Nephron (organoid): ENCODE measurements around the gene RBP5.
A peak's percentile ranks its signal among the peaks of the same experiment; 100 is the strongest.

Source experiments
- H3K27ac Mint-ChIP-seq, 3 experiments: 2 replicates each; pipeline ENCODE4 v1.8.0; 2020; ENCODE audit warnings: mixed read lengths in 3 of 3, mild to moderate bottlenecking in 2 of 3, moderate library complexity in 1 of 3
- H3K27me3 Mint-ChIP-seq: 2 replicates; pipeline ENCODE4 v1.8.0; 2021; ENCODE audit warnings: low read depth, mild to moderate bottlenecking, moderate library complexity, mixed read lengths
- H3K36me3 Mint-ChIP-seq: 2 replicates; pipeline ENCODE4 v1.8.0; 2020; ENCODE audit warnings: low read depth, mixed read lengths
- H3K4me1 Mint-ChIP-seq: 2 replicates; pipeline ENCODE4 v1.8.0; 2020; ENCODE audit warnings: mixed read lengths
- H3K4me3 Mint-ChIP-seq, 3 experiments: 2 replicates each; pipeline ENCODE4 v1.8.0; 2020; ENCODE audit warnings: mild to moderate bottlenecking in 3 of 3, mixed read lengths in 3 of 3, moderate library complexity in 2 of 3
- H3K9me3 Mint-ChIP-seq: 2 replicates; pipeline ENCODE4 v1.8.0; 2020; ENCODE audit warnings: mixed read lengths
- TF ChIP-seq, protein P1 (sequence below), 3 experiments: fragments of 200-600 bp; sonication (generic); IDR thresholded peaks; one replicate each; pipeline ENCODE4 v1.5.0; 2021; ENCODE audit warnings: antibody characterized with exemption in 3 of 3; ENCODE audit not compliant: unreplicated experiment in 3 of 3

RBP5 gene

DNA sequence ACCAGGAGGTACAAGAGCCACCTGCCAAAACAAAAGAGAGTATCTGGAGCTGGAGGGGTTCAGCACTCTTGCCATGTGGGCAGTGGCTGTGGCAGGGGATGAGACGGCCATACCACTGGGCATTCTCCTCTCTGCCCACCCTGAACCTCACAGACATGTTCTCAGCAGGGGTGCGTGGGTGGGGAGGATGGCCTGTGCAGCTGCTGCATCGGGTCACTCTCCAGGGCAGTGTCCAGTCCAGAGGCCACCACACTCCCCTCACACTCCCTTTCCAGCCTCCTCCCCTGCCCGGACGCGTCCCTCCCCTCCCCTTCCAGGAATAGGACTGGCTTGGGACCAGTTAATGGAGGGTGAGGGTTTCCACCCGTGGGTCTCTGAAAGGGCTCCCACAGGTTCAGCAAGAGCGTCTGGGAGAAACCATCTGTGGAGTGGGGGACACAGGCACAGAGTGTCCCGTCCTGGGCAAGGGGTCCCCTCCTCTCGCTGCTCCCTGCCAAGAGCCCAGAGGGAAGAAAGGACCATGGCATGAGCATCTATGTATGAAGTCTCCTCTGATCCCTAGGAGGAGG is 36.9 kb downstream of the RBP5 start:
- Mint-ChIP-seq H3K27ac (peak overlapping the region; percentile 82 to 93 (median 93)), H3K36me3 (no peaks in the 10 kb centered on the region), H3K4me3 (peak overlapping the region; percentile 84 to 92 (median 90)), H3K9me3 (no peaks in the 10 kb centered on the region), H3K4me1 (peaks cover 14% of the 10 kb centered on the region), H3K27me3 (peaks cover 3% of the 10 kb centered on the region)
- TF ChIP-seq, protein P1, sequence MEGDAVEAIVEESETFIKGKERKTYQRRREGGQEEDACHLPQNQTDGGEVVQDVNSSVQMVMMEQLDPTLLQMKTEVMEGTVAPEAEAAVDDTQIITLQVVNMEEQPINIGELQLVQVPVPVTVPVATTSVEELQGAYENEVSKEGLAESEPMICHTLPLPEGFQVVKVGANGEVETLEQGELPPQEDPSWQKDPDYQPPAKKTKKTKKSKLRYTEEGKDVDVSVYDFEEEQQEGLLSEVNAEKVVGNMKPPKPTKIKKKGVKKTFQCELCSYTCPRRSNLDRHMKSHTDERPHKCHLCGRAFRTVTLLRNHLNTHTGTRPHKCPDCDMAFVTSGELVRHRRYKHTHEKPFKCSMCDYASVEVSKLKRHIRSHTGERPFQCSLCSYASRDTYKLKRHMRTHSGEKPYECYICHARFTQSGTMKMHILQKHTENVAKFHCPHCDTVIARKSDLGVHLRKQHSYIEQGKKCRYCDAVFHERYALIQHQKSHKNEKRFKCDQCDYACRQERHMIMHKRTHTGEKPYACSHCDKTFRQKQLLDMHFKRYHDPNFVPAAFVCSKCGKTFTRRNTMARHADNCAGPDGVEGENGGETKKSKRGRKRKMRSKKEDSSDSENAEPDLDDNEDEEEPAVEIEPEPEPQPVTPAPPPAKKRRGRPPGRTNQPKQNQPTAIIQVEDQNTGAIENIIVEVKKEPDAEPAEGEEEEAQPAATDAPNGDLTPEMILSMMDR (IDR thresholded peaks at IDR 0.05; ENCODE audit: unreplicated experiment in 3 of 3), result no peak

DNA sequence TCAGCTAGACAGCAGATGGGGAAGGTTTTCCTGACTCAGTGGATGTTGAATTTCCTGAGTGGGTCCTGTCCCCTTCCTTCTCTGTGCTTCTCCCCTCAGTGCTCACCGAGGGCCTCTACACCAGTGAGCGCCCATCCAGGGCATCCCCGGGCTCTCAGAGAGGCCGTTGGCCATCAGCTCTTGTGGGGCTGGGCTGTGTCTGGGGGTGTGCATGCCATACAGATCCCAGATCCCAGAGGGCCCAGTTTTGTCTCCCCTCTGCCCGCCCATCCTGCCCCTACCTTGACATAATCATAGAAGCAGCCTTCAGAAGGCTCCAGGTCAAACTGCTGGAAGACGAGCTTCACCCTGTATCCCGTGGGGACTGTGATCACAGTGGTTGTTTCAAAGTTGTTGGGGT is 37.5 kb downstream of the RBP5 start:
- Mint-ChIP-seq H3K27me3 (peaks cover 3% of the 10 kb centered on the region), H3K4me3 (peak overlapping the region; percentile 68 to 92 (median 76)), H3K27ac (peak overlapping the region in 1 of 3 experiments; percentile 51), H3K9me3 (no peaks in the 10 kb centered on the region), H3K36me3 (no peaks in the 10 kb centered on the region), H3K4me1 (peaks cover 14% of the 10 kb centered on the region)
- TF ChIP-seq, protein P1 (IDR thresholded peaks at IDR 0.05; ENCODE audit: unreplicated experiment in 3 of 3), result no peak

DNA sequence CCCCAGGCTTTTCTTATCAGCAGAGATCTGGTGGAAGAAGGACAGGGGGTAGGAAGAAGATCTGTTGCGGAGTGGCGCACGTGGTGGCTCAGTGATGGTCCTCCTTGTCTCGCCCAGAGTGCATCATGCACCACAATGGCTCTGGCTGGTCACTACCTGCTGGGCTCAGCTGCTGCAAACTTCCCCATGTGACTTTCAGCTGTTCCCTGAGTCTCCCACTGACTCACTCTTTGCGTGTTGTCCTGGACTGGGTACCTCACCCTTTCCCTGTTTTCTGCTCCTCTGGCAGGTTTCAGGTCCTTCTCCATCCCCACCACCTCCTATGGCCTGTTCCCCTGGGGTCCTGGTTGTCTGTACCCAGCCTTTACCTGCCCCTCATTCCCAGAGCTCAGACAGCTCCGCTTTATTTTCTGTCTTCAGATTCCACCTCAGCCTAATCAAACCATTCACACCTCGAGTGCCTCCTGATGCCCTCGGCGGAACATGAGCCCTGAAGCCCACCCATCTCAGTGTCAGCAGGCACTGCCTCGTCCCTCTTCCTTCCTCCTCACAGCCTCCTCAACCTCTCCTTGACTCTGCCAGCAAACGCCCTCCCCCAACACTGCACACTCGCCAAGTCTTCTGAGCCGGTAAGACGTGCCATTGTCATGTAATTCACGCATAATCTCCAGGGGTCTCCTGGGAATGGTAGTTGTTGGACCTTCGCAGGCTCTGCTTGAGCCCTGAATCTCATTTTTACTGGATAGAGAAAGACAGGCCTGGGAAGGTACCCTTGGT is 38.3 kb downstream of the RBP5 start:
- H3K36me3 Mint-ChIP-seq, result no peaks in the 10 kb centered on the region
- H3K9me3 Mint-ChIP-seq, result no peaks in the 10 kb centered on the region
- no peak overlapping the region for H3K27ac Mint-ChIP-seq
- peaks cover 3% of the 10 kb centered on the region for H3K27me3 Mint-ChIP-seq
- peak overlapping the region in 1 of 3 experiments; percentile 7 for H3K4me3 Mint-ChIP-seq
- TF ChIP-seq, protein P1 (IDR thresholded peaks at IDR 0.05; ENCODE audit: unreplicated experiment in 3 of 3), result no peak
- H3K4me1 Mint-ChIP-seq, result peaks cover 14% of the 10 kb centered on the region

DNA sequence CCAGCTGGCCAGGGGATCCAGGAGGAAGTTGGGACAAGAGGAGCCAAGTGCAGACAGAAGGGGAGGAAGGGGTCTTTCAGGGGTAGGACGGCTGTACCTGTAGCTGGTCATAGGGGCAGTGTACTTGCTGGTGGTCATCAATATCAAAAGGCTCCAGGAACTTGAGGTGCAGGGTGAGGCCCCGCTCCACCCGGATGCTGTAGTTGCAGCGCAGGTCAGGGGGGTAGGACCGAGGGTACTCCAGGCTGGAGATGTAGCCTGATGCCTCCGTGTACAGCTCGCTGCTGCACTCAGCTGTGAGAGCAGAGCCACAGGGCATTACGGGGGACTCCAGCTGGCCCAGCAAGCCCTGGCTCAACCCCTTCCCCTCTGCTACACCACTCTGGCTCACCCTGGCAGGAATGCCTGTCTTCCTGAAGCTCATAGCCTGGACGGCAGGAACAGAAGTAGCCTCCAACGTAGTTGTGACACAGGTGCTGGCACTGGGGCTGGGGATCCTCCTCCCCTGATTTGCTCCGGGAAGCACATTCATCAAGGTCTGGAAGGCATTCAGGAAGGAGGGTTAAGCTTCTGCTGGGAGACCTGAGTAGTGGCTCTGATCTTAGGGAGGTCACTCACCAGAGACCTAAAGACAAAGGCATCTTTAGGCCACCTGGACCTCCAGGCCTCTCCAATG is 39.4 kb downstream of the RBP5 start:
- H3K27me3 Mint-ChIP-seq, result peaks cover 3% of the 10 kb centered on the region
- H3K4me3 Mint-ChIP-seq, result no peak overlapping the region
- no peak overlapping the region for H3K27ac Mint-ChIP-seq
- TF ChIP-seq, protein P1 (IDR thresholded peaks at IDR 0.05; ENCODE audit: unreplicated experiment in 3 of 3), result no peak
- H3K4me1 Mint-ChIP-seq, result peaks cover 14% of the 10 kb centered on the region
- H3K9me3 Mint-ChIP-seq, result no peaks in the 10 kb centered on the region
- H3K36me3 Mint-ChIP-seq, result no peaks in the 10 kb centered on the region

DNA sequence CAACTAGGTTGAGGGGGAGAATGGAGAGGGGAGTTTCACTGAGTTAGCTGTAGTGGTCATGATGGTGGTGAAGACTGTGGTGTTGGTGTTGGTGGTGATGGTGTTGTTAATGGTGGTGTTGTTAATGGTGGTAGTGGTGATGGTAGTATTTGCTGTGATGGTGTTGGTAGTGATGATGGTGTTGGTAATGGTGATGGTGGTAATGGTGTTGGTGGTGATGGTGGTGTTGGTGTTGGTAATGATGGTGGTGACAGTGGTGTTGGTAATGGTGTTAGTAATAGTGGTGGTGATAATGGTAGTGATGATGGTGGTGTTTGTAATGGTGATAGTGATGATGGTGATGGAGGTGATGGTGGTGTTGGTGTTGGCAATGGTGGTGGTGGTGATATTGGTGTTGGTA is 45.6 kb downstream of the RBP5 start:
- H3K9me3 Mint-ChIP-seq, result peaks cover 4% of the 10 kb centered on the region
- TF ChIP-seq, protein P1 (IDR thresholded peaks at IDR 0.05; ENCODE audit: unreplicated experiment in 3 of 3), result no peak
- no peaks in the 10 kb centered on the region for H3K4me1 Mint-ChIP-seq
- peaks cover 11% of the 10 kb centered on the region for H3K36me3 Mint-ChIP-seq
- no peak overlapping the region for H3K27ac Mint-ChIP-seq
- H3K27me3 Mint-ChIP-seq, result no peaks in the 10 kb centered on the region
- H3K4me3 Mint-ChIP-seq, result no peak overlapping the region
